Glutamatergic neuron (in vitro differentiated cells): ENCODE results near the gene VRK3. TPM values are rescaled to one million over a fixed set of nuclear protein-coding genes. Genes with fewer than 3 reads are reported as not detected.
"Not testable (repeated sequence)": the region's sequence is repeated elsewhere in the genome, so short reads cannot be mapped to it uniquely, and the experiment has no call there.

Source experiments
- DNase-seq: peaks from one replicate; pipeline ENCODE4 v3.0.0; 2022
- H3K27ac Mint-ChIP-seq: one replicate; pipeline ENCODE4 v1.8.0; 2020; ENCODE audit warnings: mild to moderate bottlenecking, mixed read lengths, inconsistent platforms; ENCODE audit not compliant: unreplicated experiment
- H3K27me3 Mint-ChIP-seq: one replicate; pipeline ENCODE4 v1.8.0; 2020; ENCODE audit warnings: mild to moderate bottlenecking, moderate library complexity, mixed read lengths, inconsistent platforms; ENCODE audit not compliant: unreplicated experiment
- H3K36me3 Mint-ChIP-seq: one replicate; pipeline ENCODE4 v1.8.0; 2020; ENCODE audit warnings: mild to moderate bottlenecking, mixed read lengths, inconsistent platforms; ENCODE audit not compliant: unreplicated experiment
- H3K4me1 Mint-ChIP-seq: one replicate; pipeline ENCODE4 v1.8.0; 2020; ENCODE audit warnings: mild to moderate bottlenecking, low read depth, mixed read lengths, inconsistent platforms; ENCODE audit not compliant: unreplicated experiment
- H3K4me3 Mint-ChIP-seq: one replicate; pipeline ENCODE4 v1.8.0; 2020; ENCODE audit warnings: mild to moderate bottlenecking, mixed read lengths, inconsistent platforms; ENCODE audit not compliant: unreplicated experiment
- H3K9me3 Mint-ChIP-seq: one replicate; pipeline ENCODE4 v1.8.0; 2020; ENCODE audit warnings: mild to moderate bottlenecking, moderate library complexity, mixed read lengths, inconsistent platforms; ENCODE audit not compliant: unreplicated experiment
- total RNA-seq: library from RNA; stranded (reverse); fragmentation: NEBNext Ultra II Directional; extraction: Animal tissue kit (Norgen Biotek cat#: 25700); gene quantifications from one replicate; pipeline ENCODE4 v1.2.1, GENCODE V29; 2021; ENCODE audit not compliant: unreplicated experiment
- TF ChIP-seq, protein P1 (sequence below): fragments of 200-600 bp; sonication (generic); IDR thresholded peaks from one replicate; pipeline ENCODE4 v1.5.0; 2021; ENCODE audit not compliant: partially characterized antibody, unreplicated experiment

Gene VRK3
- total RNA-seq, 1 donor from 2014 or later: 44.5 TPM

GRCh38 chr19:49972841-49973240, 52.3 kb downstream of the VRK3 start:
- peaks cover 3% of the 10 kb centered on the region for H3K36me3 Mint-ChIP-seq
- DNase-seq: no peak
- no peaks in the 10 kb centered on the region for H3K4me1 Mint-ChIP-seq
- H3K27ac Mint-ChIP-seq: no peak overlapping the region
- TF ChIP-seq, protein P1, sequence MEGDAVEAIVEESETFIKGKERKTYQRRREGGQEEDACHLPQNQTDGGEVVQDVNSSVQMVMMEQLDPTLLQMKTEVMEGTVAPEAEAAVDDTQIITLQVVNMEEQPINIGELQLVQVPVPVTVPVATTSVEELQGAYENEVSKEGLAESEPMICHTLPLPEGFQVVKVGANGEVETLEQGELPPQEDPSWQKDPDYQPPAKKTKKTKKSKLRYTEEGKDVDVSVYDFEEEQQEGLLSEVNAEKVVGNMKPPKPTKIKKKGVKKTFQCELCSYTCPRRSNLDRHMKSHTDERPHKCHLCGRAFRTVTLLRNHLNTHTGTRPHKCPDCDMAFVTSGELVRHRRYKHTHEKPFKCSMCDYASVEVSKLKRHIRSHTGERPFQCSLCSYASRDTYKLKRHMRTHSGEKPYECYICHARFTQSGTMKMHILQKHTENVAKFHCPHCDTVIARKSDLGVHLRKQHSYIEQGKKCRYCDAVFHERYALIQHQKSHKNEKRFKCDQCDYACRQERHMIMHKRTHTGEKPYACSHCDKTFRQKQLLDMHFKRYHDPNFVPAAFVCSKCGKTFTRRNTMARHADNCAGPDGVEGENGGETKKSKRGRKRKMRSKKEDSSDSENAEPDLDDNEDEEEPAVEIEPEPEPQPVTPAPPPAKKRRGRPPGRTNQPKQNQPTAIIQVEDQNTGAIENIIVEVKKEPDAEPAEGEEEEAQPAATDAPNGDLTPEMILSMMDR: no peak
- H3K9me3 Mint-ChIP-seq: peaks cover 6% of the 10 kb centered on the region
- H3K4me3 Mint-ChIP-seq: no peak overlapping the region
- peaks cover 8% of the 10 kb centered on the region for H3K27me3 Mint-ChIP-seq

DNA sequence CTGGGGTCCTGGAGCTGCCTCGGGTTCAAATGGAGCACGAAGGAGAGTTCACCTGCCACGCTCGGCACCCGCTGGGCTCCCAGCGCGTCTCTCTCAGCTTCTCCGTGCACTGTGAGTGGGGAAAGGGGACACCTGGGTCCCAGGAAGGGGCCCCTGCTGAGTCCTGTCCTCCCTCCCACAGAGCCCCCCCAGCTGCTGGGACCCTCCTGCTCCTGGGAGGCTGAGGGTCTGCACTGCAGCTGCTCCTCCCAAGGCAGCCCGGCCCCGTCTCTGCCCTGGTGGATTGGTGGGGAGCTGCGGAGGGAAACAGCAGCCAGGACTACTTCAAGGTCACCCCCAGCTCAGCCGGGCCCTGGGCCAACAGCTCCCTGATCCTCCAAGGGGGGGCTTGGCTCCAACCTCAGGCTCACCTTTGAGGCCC, 53.2 kb downstream of the VRK3 start:
- no peak overlapping the region for H3K27ac Mint-ChIP-seq
- peaks cover 3% of the 10 kb centered on the region for H3K36me3 Mint-ChIP-seq
- no peaks in the 10 kb centered on the region for H3K4me1 Mint-ChIP-seq
- H3K27me3 Mint-ChIP-seq: peaks cover 8% of the 10 kb centered on the region
- H3K9me3 Mint-ChIP-seq: peaks cover 6% of the 10 kb centered on the region
- no peak overlapping the region for H3K4me3 Mint-ChIP-seq
- TF ChIP-seq, protein P1: no peak
- no peak for DNase-seq

DNA sequence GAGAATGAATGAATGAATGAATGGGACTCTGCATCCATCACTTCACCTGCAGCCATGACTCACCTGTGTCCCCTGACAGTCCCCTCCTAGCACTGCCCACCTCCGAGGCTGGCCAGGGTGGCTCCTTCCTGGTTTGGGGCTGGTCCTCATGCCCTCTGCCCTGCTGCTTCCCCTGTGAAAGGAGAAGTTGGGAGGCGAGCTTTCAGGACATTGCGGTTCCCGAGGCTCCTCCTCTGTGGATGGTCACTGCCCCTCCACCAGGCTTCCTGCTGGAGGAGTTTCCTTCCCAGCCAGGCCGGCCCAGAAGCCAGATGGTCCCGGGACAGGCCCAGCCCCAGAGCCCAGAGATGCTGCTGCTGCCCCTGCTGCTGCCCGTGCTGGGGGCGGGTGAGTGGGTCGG, 55.8 kb downstream of the VRK3 start:
- H3K4me3 Mint-ChIP-seq, H3K27ac Mint-ChIP-seq, H3K9me3 Mint-ChIP-seq, H3K27me3 Mint-ChIP-seq, H3K36me3 Mint-ChIP-seq, DNase-seq, H3K4me1 Mint-ChIP-seq: not testable (repeated sequence)

- no peak for DNase-seq
- Mint-ChIP-seq H3K27ac (no peak overlapping the region), H3K4me1 (no peaks in the 10 kb centered on the region), H3K36me3 (peaks cover 2% of the 10 kb centered on the region), H3K27me3 (peaks cover 7% of the 10 kb centered on the region), H3K4me3 (no peak overlapping the region), H3K9me3 (peaks cover 4% of the 10 kb centered on the region)
- TF ChIP-seq, protein P1: no peak
These were observed 56.8 kb downstream of the VRK3 start for GRCh38 chr19:49968279-49968922.

DNA sequence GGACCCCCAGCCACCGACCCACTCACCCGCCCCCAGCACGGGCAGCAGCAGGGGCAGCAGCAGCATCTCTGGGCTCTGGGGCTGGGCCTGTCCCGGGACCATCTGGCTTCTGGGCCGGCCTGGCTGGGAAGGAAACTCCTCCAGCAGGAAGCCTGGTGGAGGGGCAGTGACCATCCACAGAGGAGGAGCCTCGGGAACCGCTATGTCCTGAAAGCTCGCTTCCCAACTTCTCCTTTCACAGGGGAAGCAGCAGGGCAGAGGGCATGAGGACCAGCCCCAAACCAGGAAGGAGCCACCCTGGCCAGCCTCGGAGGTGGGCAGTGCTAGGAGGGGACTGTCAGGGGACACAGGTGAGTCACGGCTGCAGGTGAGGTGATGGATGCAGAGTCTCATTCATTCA, 64.2 kb downstream of the VRK3 start, which contains the start of gene SIGLEC11:
TSS of gene SIGLEC11 (minus strand) at position 193 of the 400 bp plus-strand sequence. CDS start at position 102, 91 bp downstream.
- not testable (repeated sequence) for H3K4me1 Mint-ChIP-seq, DNase-seq, H3K9me3 Mint-ChIP-seq

DNA sequence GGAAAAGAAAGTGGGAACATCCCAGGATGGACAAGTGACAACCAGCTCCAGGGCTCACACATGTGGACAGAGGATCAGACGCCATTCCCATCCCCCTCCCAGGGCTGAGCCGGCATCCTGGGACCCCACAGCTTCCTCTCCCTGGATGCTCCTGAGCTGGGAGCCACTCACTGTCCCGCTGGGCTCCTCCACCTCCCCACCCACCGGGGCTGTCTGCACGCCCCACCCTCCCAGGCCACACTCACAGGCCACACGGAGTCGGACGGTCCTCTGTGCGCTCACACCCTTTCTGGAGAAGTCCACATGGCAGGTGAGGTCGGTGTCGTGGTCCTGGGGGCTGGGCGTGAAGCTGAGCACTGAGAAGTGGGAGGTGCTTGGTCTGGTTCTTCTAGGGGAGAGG, 65.3 kb downstream of the VRK3 start:
- H3K9me3 Mint-ChIP-seq, H3K4me1 Mint-ChIP-seq: not testable (repeated sequence)

More for the DNA sequence above, 64.2 kb downstream of the VRK3 start, which contains the start of gene SIGLEC11:
- not testable (repeated sequence) for H3K4me3 Mint-ChIP-seq, H3K27me3 Mint-ChIP-seq, H3K36me3 Mint-ChIP-seq, H3K27ac Mint-ChIP-seq

DNA sequence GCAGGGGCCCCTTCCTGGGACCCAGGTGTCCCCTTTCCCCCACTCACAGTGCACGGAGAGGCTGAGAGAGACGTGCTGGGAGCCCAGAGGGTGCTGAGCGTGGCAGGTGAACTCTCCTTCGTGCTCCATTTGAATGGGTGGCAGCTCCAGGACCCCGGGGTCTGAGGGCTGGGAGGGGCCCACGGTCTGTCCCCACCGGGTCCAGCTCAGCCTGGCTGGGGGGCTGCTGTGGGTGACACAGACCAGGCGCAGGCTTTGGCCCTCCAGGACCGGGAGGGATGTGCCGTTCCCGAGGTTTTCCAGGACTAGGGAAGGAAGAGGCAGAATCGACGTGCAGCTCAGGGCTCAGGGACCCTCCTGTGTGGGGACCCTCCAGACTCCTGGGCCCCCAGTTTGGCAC, 66.6 kb downstream of the VRK3 start:
- not testable (repeated sequence) for H3K36me3 Mint-ChIP-seq, H3K4me3 Mint-ChIP-seq, H3K27me3 Mint-ChIP-seq, DNase-seq, H3K9me3 Mint-ChIP-seq, H3K27ac Mint-ChIP-seq
- H3K4me1 Mint-ChIP-seq: peaks cover 11% of the 10 kb centered on the region

More for the DNA sequence above, 65.3 kb downstream of the VRK3 start:
- not testable (repeated sequence) for DNase-seq, H3K4me3 Mint-ChIP-seq, H3K36me3 Mint-ChIP-seq, H3K27ac Mint-ChIP-seq, H3K27me3 Mint-ChIP-seq

DNA sequence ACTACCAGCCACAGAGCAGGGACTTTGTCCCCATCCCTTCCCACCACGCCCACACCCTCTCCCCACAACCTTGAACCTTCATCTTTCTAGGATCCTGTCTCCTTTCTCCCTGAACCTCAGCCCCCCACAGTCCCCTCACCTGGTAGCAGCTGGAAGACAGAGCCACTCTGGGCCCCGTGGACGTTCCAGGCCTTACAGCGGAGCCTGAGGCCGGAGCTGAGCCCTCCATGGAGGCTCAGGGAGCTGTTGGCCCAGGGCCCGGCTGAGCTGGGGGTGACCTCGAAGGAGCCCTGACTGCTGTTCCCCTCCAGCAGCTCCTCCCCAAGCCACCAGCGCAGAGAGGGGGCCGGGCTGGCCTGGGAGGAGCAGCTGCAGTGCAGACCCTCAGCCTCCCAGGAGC, 67.0 kb downstream of the VRK3 start:
- H3K9me3 Mint-ChIP-seq, DNase-seq, H3K27ac Mint-ChIP-seq, H3K27me3 Mint-ChIP-seq, H3K4me3 Mint-ChIP-seq, H3K36me3 Mint-ChIP-seq: not testable (repeated sequence)
- peaks cover 11% of the 10 kb centered on the region for H3K4me1 Mint-ChIP-seq
